Measurements from ENCODE around the gene ZNF575.

DNA sequence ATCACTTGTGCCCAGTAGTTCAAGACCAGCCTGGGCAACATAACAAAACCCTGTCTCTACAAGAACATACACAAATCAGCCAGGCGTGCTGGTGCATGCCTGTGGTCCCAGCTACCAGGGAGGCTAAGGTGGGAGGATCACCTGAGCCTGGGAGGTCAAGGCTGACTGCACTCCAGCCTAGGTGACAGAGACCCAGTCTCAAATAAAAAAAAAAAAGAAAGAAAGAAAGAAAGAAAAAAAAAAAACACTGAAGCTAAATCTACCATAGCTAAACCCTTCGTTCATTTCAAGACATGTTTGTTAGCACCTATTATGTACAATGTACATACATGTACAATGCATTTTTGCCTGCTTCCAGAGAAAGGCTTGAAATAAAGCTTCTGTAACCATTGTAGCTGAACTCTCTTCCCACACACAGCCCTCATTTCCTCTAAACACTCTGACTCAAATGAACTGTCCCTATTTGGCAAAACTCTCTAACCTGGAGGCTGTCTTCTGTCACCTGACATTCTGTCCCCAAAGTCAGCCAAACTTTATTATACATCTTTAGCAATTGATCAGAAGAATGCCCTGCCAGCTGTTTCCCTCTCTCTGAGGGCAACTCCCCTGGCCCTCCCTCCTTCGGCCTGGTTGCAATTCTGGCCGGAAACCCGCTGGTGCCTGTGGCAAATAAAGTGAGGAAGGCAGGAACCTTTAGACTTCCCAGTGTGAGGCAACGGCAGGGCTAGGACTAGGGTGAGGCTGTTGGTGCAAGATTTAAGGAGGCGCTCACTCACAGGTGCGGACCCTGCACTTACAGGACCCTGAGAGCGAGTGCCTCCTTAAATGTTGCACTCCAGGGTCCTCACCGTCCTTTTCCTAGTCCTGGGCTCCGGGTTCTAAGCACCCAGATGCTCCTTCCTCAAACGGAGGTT lies 7.8 kb upstream of the ZNF575 start:
- TF ChIP-seq, protein P1, sequence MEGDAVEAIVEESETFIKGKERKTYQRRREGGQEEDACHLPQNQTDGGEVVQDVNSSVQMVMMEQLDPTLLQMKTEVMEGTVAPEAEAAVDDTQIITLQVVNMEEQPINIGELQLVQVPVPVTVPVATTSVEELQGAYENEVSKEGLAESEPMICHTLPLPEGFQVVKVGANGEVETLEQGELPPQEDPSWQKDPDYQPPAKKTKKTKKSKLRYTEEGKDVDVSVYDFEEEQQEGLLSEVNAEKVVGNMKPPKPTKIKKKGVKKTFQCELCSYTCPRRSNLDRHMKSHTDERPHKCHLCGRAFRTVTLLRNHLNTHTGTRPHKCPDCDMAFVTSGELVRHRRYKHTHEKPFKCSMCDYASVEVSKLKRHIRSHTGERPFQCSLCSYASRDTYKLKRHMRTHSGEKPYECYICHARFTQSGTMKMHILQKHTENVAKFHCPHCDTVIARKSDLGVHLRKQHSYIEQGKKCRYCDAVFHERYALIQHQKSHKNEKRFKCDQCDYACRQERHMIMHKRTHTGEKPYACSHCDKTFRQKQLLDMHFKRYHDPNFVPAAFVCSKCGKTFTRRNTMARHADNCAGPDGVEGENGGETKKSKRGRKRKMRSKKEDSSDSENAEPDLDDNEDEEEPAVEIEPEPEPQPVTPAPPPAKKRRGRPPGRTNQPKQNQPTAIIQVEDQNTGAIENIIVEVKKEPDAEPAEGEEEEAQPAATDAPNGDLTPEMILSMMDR (conservative IDR thresholded peaks at IDR 0.05; ENCODE audit: low read depth, low read length) = no peak
- TF ChIP-seq EZH2 (IDR thresholded peaks at IDR 0.05; ENCODE audit: borderline replicate concordance, low read depth, low read length, poor library complexity, severe bottlenecking) = no peak
